Mesothelial cell of epicardium (in vitro differentiated cells): Measurements from ENCODE around the gene CDC34. TPM values are rescaled to one million over a fixed set of nuclear protein-coding genes. Genes with fewer than 3 reads are reported as not detected.

Experiments
- DNase-seq, 2 experiments: peaks; one replicate each; pipeline ENCODE4 v3.0.0; 2021; ENCODE audit warnings: low spot score in 2 of 2; ENCODE audit not compliant: unreplicated experiment in 2 of 2
- H3K27ac Mint-ChIP-seq: 2 replicates; pipeline ENCODE4 v1.8.0; 2021; ENCODE audit warnings: mixed read lengths
- H3K27me3 Mint-ChIP-seq: 2 replicates; pipeline ENCODE4 v1.8.0; 2021; ENCODE audit warnings: low read depth, mixed read lengths
- H3K36me3 Mint-ChIP-seq: 2 replicates; pipeline ENCODE4 v1.8.0; 2021; ENCODE audit warnings: mixed read lengths
- H3K4me1 Mint-ChIP-seq: 2 replicates; pipeline ENCODE4 v1.8.0; 2021; ENCODE audit warnings: mixed read lengths
- H3K4me3 Mint-ChIP-seq: 2 replicates; pipeline ENCODE4 v1.8.0; 2021; ENCODE audit warnings: mild to moderate bottlenecking, moderate library complexity, mixed read lengths
- H3K9me3 Mint-ChIP-seq: 2 replicates; pipeline ENCODE4 v1.8.0; 2021; ENCODE audit warnings: mixed read lengths
- CTCF ChIP-seq: fragments of 200-600 bp; sonication (generic); IDR thresholded peaks from one replicate; pipeline ENCODE4 v1.5.0; 2021; ENCODE audit warnings: antibody characterized with exemption; ENCODE audit not compliant: unreplicated experiment
- total RNA-seq: library from RNA; stranded (reverse); gene quantifications from 3 replicates; pipeline ENCODE4 v1.2.1, GENCODE V29; 2021

The CDC34 gene
- total RNA-seq, 1 donor from 2014 or later = 106 TPM

- Mint-ChIP-seq H3K4me3 (no peak overlapping the region), H3K36me3 (peaks cover 12% of the 10 kb centered on the region), H3K9me3 (peaks cover 6% of the 10 kb centered on the region), H3K27me3 (no peaks in the 10 kb centered on the region), H3K4me1 (no peaks in the 10 kb centered on the region), H3K27ac (no peak overlapping the region)
- no peak for DNase-seq
- TF ChIP-seq CTCF = no peak
Observed at GRCh38 chr19:560121-560520, 28.6 kb downstream of the CDC34 start.

- DNase-seq = no peak
- no peak for TF ChIP-seq CTCF
- Mint-ChIP-seq H3K36me3 (peaks cover 16% of the 10 kb centered on the region), H3K4me3 (peak overlapping the region; percentile 50), H3K27ac (peak overlapping the region; percentile 97), H3K9me3 (peaks cover 10% of the 10 kb centered on the region), H3K27me3 (no peaks in the 10 kb centered on the region), H3K4me1 (peaks cover 21% of the 10 kb centered on the region)
Observed at GRCh38 chr19:566403-566802, 34.8 kb downstream of the CDC34 start.

GRCh38 chr19:566844-567243 lies 35.3 kb downstream of the CDC34 start:
- H3K9me3 Mint-ChIP-seq = peaks cover 10% of the 10 kb centered on the region
- peak overlapping the region; percentile 50 for H3K4me3 Mint-ChIP-seq
- H3K36me3 Mint-ChIP-seq = peaks cover 15% of the 10 kb centered on the region
- peak overlapping the region; percentile 97 for H3K27ac Mint-ChIP-seq
- H3K27me3 Mint-ChIP-seq = no peaks in the 10 kb centered on the region
- TF ChIP-seq CTCF = no peak
- H3K4me1 Mint-ChIP-seq = peaks cover 24% of the 10 kb centered on the region
- no peak for DNase-seq

- peaks cover 10% of the 10 kb centered on the region for H3K36me3 Mint-ChIP-seq
- no peaks in the 10 kb centered on the region for H3K27me3 Mint-ChIP-seq
- H3K4me3 Mint-ChIP-seq = peak overlapping the region; percentile 50
- no peak for DNase-seq
- peaks cover 26% of the 10 kb centered on the region for H3K4me1 Mint-ChIP-seq
- H3K9me3 Mint-ChIP-seq = peaks cover 5% of the 10 kb centered on the region
- no peak for TF ChIP-seq CTCF
- peak overlapping the region; percentile 97 for H3K27ac Mint-ChIP-seq
Observed at GRCh38 chr19:567296-567900, 35.8 kb downstream of the CDC34 start.

- Mint-ChIP-seq H3K4me3 (peak overlapping the region; percentile 53), H3K4me1 (peaks cover 41% of the 10 kb centered on the region), H3K9me3 (peaks cover 3% of the 10 kb centered on the region), H3K36me3 (peaks cover 5% of the 10 kb centered on the region), H3K27ac (no peak overlapping the region), H3K27me3 (no peaks in the 10 kb centered on the region)
- DNase-seq = no peak
- no peak for TF ChIP-seq CTCF
Observed at GRCh38 chr19:570251-570686, 38.7 kb downstream of the CDC34 start.
